SK-N-SH (cell line): ENCODE results near the gene COL25A1. TPM values are rescaled to one million over a fixed set of nuclear protein-coding genes. Genes with fewer than 3 reads are reported as not detected.

Experiments used
- CTCF ChIA-PET: fragments of 300-600, 350-600 bp; formaldehyde crosslinking; extraction: SDS; loops from one replicate; lab custom pipeline; 2021; lab: Yijun Ruan, JAX
- POLR2A ChIA-PET: fragments of 350-600 bp; sonication (Branson Sonifier 250); formaldehyde crosslinking; extraction: SDS; loops from one replicate; lab custom pipeline; 2020; ENCODE audit warnings: antibody characterized with exemption, inconsistent platforms; lab: Yijun Ruan, JAX
- DNase-seq: peaks from one replicate; pipeline ENCODE4 v3.0.0; 2012
- H2AFZ ChIP-seq: fragments of 200-600 bp; sonication (generic); 2 replicates; pipeline ENCODE4 v1.8.1; 2016; ENCODE audit warnings: antibody characterized with exemption, mild to moderate bottlenecking, low read depth
- H3F3A ChIP-seq: fragments of 200-600 bp; sonication (generic); replicated peaks from 2 replicates; pipeline ENCODE3; 2016; ENCODE audit warnings: antibody characterized with exemption, mild to moderate bottlenecking; ENCODE audit not compliant: insufficient read depth
- H3K27ac ChIP-seq, 2 experiments: fragments of 200-500 bp in 1 of 2; fragments of 200-600 bp in 1 of 2; sonication (Bioruptor generic) in 1 of 2; sonication (generic), shearing (Covaris generic) in 1 of 2; 2 replicates each; pipeline versions ENCODE4 v1.5.1 to v1.6.1; 2014 to 2016; ENCODE audit warnings: low read depth in 2 of 2, inconsistent platforms in 1 of 2, low read length in 1 of 2, mild to moderate bottlenecking in 1 of 2, mixed read lengths in 1 of 2
- H3K27me3 ChIP-seq: fragments of 200-600 bp; sonication (generic), shearing (Covaris generic); 2 replicates; pipeline ENCODE4 v1.6.1; 2016; ENCODE audit warnings: mixed run types; ENCODE audit not compliant: insufficient read depth
- H3K36me3 ChIP-seq, 2 experiments: fragments of 200-500 bp in 1 of 2; fragments of 200-600 bp in 1 of 2; sonication (Bioruptor generic) in 1 of 2; sonication (generic) in 1 of 2; replicated peaks in 1 of 2; 2 replicates each; pipeline versions ENCODE3 to v1.5.1; 2014 to 2016; ENCODE audit warnings: low read length in 1 of 2, mild to moderate bottlenecking in 1 of 2; ENCODE audit not compliant: insufficient read depth in 2 of 2, control insufficient read depth in 1 of 2
- H3K4me1 ChIP-seq, 2 experiments: fragments of 200-500 bp in 1 of 2; fragments of 200-600 bp in 1 of 2; sonication (Bioruptor generic) in 1 of 2; sonication (generic), shearing (Covaris generic) in 1 of 2; 2 replicates each; pipeline versions ENCODE4 v1.5.1 to v1.6.1; 2014 to 2016; ENCODE audit warnings: low read depth in 1 of 2, low read length in 1 of 2, mixed run types in 1 of 2; ENCODE audit not compliant: insufficient read depth in 2 of 2, control insufficient read depth in 1 of 2
- H3K4me2 ChIP-seq: fragments of 200-600 bp; sonication (generic), shearing (Covaris generic); 2 replicates; pipeline ENCODE4 v1.6.1; 2017; ENCODE audit warnings: mixed run types
- H3K4me3 ChIP-seq, 2 experiments: fragments of 200-500 bp in 1 of 2; fragments of 200-600 bp in 1 of 2; sonication (Bioruptor generic) in 1 of 2; sonication (generic), shearing (Covaris generic) in 1 of 2; 2 replicates each; pipeline versions ENCODE4 v1.5.1 to v1.8.1; 2014 to 2016; ENCODE audit warnings: low read depth in 2 of 2, inconsistent platforms in 1 of 2, low read length in 1 of 2, mild to moderate bottlenecking in 1 of 2, mixed read lengths in 1 of 2, moderate library complexity in 1 of 2
- H3K79me2 ChIP-seq: fragments of 200-600 bp; sonication (generic); 2 replicates; pipeline ENCODE4 v1.8.1; 2017; ENCODE audit warnings: mild to moderate bottlenecking; ENCODE audit not compliant: insufficient read depth
- H3K9ac ChIP-seq: fragments of 200-600 bp; sonication (generic); 2 replicates; pipeline ENCODE4 v1.6.1; 2017; ENCODE audit warnings: mixed run types
- H3K9me2 ChIP-seq: fragments of 200-600 bp; sonication (generic); 2 replicates; pipeline ENCODE4 v1.6.1; 2017; ENCODE audit warnings: mixed run types
- H3K9me3 ChIP-seq: fragments of 200-600 bp; sonication (generic); 2 replicates; pipeline ENCODE4 v1.6.1; 2017; ENCODE audit warnings: mixed run types, mild to moderate bottlenecking, moderate library complexity
- H4K20me1 ChIP-seq: fragments of 200-600 bp; sonication (generic); 2 replicates; pipeline ENCODE4 v1.6.1; 2017; ENCODE audit warnings: mild to moderate bottlenecking, mixed run types; ENCODE audit not compliant: insufficient read depth
- ELF1 ChIP-seq: IDR thresholded peaks from 2 replicates; pipeline ENCODE4 v1.4.0; 2012
- EP300 ChIP-seq, 2 experiments: IDR thresholded peaks; 2 replicates each; pipeline versions ENCODE4 v1.4.0 to v1.6.1; 2012; ENCODE audit warnings: borderline replicate concordance in 1 of 2, low read depth in 1 of 2, low read length in 1 of 2
- EZH2phosphoT487 ChIP-seq: fragments of 200-600 bp; sonication (generic); IDR thresholded peaks from 2 replicates; pipeline ENCODE4 v1.6.1; 2017; ENCODE audit warnings: low read depth, mixed run types, mild to moderate bottlenecking, antibody characterized with exemption, moderate library complexity, borderline replicate concordance
- FOSL2 ChIP-seq: IDR thresholded peaks from 2 replicates; pipeline ENCODE4 v1.4.0; 2012; ENCODE audit warnings: low read depth, mild to moderate bottlenecking, moderate library complexity, borderline replicate concordance
- GABPA ChIP-seq: IDR thresholded peaks from 2 replicates; pipeline ENCODE4 v1.4.0; 2012; ENCODE audit warnings: low read depth, mild to moderate bottlenecking
- GATA2 ChIP-seq: sonication (generic); formaldehyde crosslinking; IDR thresholded peaks from 2 replicates; pipeline ENCODE4 v1.5.0; 2020; ENCODE audit warnings: mild to moderate bottlenecking, missing genetic modification reagents
- JUND ChIP-seq: IDR thresholded peaks from 2 replicates; pipeline ENCODE4 v1.4.0; 2012
- POLR2AphosphoS5 ChIP-seq: IDR thresholded peaks from 2 replicates; pipeline ENCODE4 v1.6.1; 2012; ENCODE audit warnings: low read depth, low read length
- RAD21 ChIP-seq: IDR thresholded peaks from 2 replicates; pipeline ENCODE4 v1.6.1; 2012; ENCODE audit warnings: mild to moderate bottlenecking, low read length
- RCOR1 ChIP-seq: fragments of 150-350 bp; IDR thresholded peaks from 2 replicates; pipeline ENCODE4 v1.6.1; 2017; ENCODE audit warnings: antibody characterized with exemption, low read length
- SIN3A ChIP-seq: IDR thresholded peaks from 2 replicates; pipeline ENCODE4 v1.6.1; 2012; ENCODE audit warnings: low read depth, mild to moderate bottlenecking, low read length, moderate library complexity, borderline replicate concordance
- SMC3 ChIP-seq: IDR thresholded peaks from 2 replicates; pipeline ENCODE4 v1.6.1; 2012; ENCODE audit warnings: low read depth, low read length, improper control_type of control experiment
- TAF1 ChIP-seq: IDR thresholded peaks from 2 replicates; pipeline ENCODE4 v1.6.1; 2012; ENCODE audit warnings: low read depth, mild to moderate bottlenecking, low read length, moderate library complexity, borderline replicate concordance
- TCF12 ChIP-seq: IDR thresholded peaks from 2 replicates; pipeline ENCODE4 v1.4.0; 2012
- WGBS: methylation state at CpG from one replicate; pipeline ENCODE4 v1.1.6; 2017; ENCODE audit warnings: low lambda C conversion rate; 5-methylcytosine and 5-hydroxymethylcytosine counted together
- polyA plus RNA-seq, 3 experiments: library from polyadenylated mRNA; depleted of rRNA; stranded (reverse); fragments of >200 nt; gene quantifications; 2 replicates each; pipeline ENCODE4 v1.2.3, GENCODE V29; 2012
- TF ChIP-seq, protein P1 (sequence below): IDR thresholded peaks from 2 replicates; pipeline ENCODE4 v1.4.0; 2012; ENCODE audit warnings: low read depth
- TF ChIP-seq, protein P2 (sequence below): IDR thresholded peaks from 2 replicates; pipeline ENCODE4 v1.4.0; 2012; ENCODE audit warnings: low read depth, borderline replicate concordance
- TF ChIP-seq, protein P3 (sequence below): fragments of 150-350 bp; IDR thresholded peaks from 2 replicates; pipeline ENCODE4 v1.6.1; 2017; ENCODE audit warnings: antibody characterized with exemption, low read length, low read depth, borderline replicate concordance
- TF ChIP-seq, protein P4 (sequence below): IDR thresholded peaks from 2 replicates; pipeline ENCODE4 v1.4.0; 2012; ENCODE audit warnings: low read depth, borderline replicate concordance
- TF ChIP-seq, protein P5 (sequence below): IDR thresholded peaks from 2 replicates; pipeline ENCODE4 v1.6.1; 2012; ENCODE audit warnings: mild to moderate bottlenecking, low read depth, low read length, moderate library complexity

Gene COL25A1
- polyA plus RNA-seq, 1 of the 3 experiments (the other 2 are of a cell fraction), result not detected

DNA sequence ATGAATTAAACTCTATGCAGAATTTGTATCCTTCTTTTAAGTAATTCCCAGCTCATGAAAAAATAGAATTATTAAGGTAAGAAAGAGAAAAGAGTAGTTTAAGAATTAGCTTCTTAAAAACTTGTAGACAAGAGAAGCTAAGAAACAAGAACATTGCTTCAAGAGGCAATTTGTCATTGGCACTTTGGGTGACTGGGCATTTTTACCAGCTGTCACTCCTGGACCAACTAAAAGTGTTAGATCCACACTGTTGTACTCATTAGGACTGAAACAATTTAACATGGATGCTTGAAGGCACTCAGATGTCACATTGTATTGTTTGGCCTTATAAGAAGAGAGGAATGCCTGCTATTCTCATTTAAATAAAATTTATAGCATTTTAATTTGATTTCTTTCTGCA is 7.4 kb downstream of the COL25A1 start:
- POLR2A ChIA-PET, result no interaction called here
- no peaks in the 10 kb centered on the region for H3K36me3 ChIP-seq

DNA sequence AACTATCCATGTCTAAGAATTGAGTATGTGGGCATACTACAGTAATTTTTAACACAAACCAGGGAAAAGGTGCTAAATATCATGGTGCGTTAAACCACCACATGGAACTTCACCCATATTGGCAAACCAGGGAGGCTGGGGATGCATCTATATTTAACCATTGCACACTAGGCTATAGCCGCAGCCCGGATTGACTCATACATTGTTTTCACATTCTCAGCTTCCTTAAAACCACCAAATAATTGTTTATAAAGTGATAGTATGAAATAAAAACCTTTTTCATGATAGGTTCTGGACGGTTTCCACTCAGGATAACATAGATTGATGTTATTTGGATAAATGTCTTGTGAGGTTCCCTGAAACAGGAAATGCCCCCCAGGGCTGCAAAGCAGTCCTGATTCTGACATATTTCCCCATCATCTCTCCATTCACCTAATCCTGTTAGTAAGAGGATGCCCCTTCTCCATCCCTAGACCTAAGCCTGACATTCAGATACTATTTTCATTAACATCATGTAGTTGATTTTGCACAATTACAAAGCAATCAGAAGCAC is 7.9 kb downstream of the COL25A1 start:
- no peaks in the 10 kb centered on the region for H3K36me3 ChIP-seq
- no peak overlapping the region for H3K27ac ChIP-seq
- no peak for DNase-seq
- no peaks in the 10 kb centered on the region for H3K79me2 ChIP-seq
- WGBS, result 49% methylated on average over 4 of the region's 4 CpGs
- no peak overlapping the region for H3K4me3 ChIP-seq
- no peaks in the 10 kb centered on the region for H3F3A ChIP-seq
- H3K9me2 ChIP-seq, result no peaks in the 10 kb centered on the region
- no peak overlapping the region for H3K9ac ChIP-seq
- no peaks in the 10 kb centered on the region for H4K20me1 ChIP-seq
- no peaks in the 10 kb centered on the region for H3K9me3 ChIP-seq
- ChIA-PET CTCF (no interaction called here), POLR2A (no interaction called here)
- no peaks in the 10 kb centered on the region for H3K27me3 ChIP-seq
- no peak overlapping the region for H3K4me2 ChIP-seq
- no peak overlapping the region for H2AFZ ChIP-seq
- peaks cover 0 to 9% of the 10 kb centered on the region in 2 experiments; a peak in 1 of 4 replicates for H3K4me1 ChIP-seq
- no peak for TF ChIP-seq TAF1
- TF ChIP-seq GABPA, result no peak
- TF ChIP-seq RCOR1, result no peak
- no peak for TF ChIP-seq ELF1
- TF ChIP-seq EZH2phosphoT487, result no peak
- no peak for TF ChIP-seq SIN3A
- TF ChIP-seq RAD21, result no peak
- no peak for TF ChIP-seq FOSL2
- TF ChIP-seq TCF12, result no peak
- TF ChIP-seq, protein P1, sequence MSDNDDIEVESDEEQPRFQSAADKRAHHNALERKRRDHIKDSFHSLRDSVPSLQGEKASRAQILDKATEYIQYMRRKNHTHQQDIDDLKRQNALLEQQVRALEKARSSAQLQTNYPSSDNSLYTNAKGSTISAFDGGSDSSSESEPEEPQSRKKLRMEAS, result no peak
- TF ChIP-seq, protein P2, sequence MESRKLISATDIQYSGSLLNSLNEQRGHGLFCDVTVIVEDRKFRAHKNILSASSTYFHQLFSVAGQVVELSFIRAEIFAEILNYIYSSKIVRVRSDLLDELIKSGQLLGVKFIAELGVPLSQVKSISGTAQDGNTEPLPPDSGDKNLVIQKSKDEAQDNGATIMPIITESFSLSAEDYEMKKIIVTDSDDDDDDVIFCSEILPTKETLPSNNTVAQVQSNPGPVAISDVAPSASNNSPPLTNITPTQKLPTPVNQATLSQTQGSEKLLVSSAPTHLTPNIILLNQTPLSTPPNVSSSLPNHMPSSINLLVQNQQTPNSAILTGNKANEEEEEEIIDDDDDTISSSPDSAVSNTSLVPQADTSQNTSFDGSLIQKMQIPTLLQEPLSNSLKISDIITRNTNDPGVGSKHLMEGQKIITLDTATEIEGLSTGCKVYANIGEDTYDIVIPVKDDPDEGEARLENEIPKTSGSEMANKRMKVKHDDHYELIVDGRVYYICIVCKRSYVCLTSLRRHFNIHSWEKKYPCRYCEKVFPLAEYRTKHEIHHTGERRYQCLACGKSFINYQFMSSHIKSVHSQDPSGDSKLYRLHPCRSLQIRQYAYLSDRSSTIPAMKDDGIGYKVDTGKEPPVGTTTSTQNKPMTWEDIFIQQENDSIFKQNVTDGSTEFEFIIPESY, result no peak
- TF ChIP-seq, protein P3, sequence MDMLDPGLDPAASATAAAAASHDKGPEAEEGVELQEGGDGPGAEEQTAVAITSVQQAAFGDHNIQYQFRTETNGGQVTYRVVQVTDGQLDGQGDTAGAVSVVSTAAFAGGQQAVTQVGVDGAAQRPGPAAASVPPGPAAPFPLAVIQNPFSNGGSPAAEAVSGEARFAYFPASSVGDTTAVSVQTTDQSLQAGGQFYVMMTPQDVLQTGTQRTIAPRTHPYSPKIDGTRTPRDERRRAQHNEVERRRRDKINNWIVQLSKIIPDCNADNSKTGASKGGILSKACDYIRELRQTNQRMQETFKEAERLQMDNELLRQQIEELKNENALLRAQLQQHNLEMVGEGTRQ, result no peak

More for the DNA sequence above, 7.4 kb downstream of the COL25A1 start:
- no peaks in the 10 kb centered on the region for H4K20me1 ChIP-seq
- H3K4me1 ChIP-seq, result peaks cover 0 to 9% of the 10 kb centered on the region in 2 experiments; a peak in 1 of 4 replicates
- TF ChIP-seq, protein P4, sequence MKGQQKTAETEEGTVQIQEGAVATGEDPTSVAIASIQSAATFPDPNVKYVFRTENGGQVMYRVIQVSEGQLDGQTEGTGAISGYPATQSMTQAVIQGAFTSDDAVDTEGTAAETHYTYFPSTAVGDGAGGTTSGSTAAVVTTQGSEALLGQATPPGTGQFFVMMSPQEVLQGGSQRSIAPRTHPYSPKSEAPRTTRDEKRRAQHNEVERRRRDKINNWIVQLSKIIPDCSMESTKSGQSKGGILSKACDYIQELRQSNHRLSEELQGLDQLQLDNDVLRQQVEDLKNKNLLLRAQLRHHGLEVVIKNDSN, result no peak
- TF ChIP-seq GATA2 (CRISPR knock-in tag) (no peak), SMC3 (no peak), JUND (no peak), EP300 (IDR thresholded peaks at IDR 0.05; ENCODE audit: borderline replicate concordance in 1 of 2, low read depth in 1 of 2, low read length in 1 of 2) (no peak), RAD21 (no peak), SIN3A (no peak), POLR2AphosphoS5 (no peak)
- TF ChIP-seq, protein P5, sequence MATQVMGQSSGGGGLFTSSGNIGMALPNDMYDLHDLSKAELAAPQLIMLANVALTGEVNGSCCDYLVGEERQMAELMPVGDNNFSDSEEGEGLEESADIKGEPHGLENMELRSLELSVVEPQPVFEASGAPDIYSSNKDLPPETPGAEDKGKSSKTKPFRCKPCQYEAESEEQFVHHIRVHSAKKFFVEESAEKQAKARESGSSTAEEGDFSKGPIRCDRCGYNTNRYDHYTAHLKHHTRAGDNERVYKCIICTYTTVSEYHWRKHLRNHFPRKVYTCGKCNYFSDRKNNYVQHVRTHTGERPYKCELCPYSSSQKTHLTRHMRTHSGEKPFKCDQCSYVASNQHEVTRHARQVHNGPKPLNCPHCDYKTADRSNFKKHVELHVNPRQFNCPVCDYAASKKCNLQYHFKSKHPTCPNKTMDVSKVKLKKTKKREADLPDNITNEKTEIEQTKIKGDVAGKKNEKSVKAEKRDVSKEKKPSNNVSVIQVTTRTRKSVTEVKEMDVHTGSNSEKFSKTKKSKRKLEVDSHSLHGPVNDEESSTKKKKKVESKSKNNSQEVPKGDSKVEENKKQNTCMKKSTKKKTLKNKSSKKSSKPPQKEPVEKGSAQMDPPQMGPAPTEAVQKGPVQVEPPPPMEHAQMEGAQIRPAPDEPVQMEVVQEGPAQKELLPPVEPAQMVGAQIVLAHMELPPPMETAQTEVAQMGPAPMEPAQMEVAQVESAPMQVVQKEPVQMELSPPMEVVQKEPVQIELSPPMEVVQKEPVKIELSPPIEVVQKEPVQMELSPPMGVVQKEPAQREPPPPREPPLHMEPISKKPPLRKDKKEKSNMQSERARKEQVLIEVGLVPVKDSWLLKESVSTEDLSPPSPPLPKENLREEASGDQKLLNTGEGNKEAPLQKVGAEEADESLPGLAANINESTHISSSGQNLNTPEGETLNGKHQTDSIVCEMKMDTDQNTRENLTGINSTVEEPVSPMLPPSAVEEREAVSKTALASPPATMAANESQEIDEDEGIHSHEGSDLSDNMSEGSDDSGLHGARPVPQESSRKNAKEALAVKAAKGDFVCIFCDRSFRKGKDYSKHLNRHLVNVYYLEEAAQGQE, result no peak
- TF ChIP-seq, protein P1, result no peak
- no peaks in the 10 kb centered on the region for H3K9me2 ChIP-seq
- CTCF ChIA-PET, result no interaction called here
- H3K9me3 ChIP-seq, result no peaks in the 10 kb centered on the region
- DNase-seq, result no peak
- no peak overlapping the region for H3K4me2 ChIP-seq
- 0 out of 2 replicates have a peak, but pooled peaks cover 3% of the 10 kb centered on the region for H3K27me3 ChIP-seq
- H3K79me2 ChIP-seq, result no peaks in the 10 kb centered on the region
- no peaks in the 10 kb centered on the region for H3F3A ChIP-seq
- no peak overlapping the region for H3K4me3 ChIP-seq
- H3K27ac ChIP-seq, result no peak overlapping the region
- H2AFZ ChIP-seq, result no peak overlapping the region
- no peak overlapping the region for H3K9ac ChIP-seq
